GM15510 (cell line): ENCODE data around the gene LIPC.

Source experiments
- POLR2A ChIP-seq: IDR thresholded peaks from 3 replicates; pipeline ENCODE4 v1.6.1; 2011; ENCODE audit warnings: borderline replicate concordance; ENCODE audit not compliant: insufficient read length; ENCODE audit errors: extremely low read depth

LIPC gene

GRCh38 chr15:58528188-58528870 lies 96.5 kb downstream of the LIPC start:
- TF ChIP-seq POLR2A = no peak

DNA sequence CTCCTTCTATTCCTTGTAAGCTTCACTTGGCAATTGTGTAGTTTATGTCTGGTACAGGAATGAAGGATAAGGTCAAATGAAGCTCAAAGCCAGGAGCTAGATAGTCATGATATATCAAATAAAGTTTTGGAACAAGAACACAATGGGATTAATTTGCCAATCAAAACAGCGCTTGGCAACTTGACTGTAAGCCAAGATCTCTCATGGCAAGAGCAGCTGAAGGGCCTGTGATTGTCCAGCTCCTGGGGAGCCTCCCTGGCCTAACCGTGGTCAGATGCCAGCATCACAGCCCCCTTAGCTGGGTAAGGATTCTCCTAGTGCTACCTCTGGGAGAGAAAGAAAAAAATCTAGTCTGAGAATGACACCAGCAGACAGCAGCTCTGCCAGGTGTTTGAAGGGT lies 97.2 kb downstream of the LIPC start:
- TF ChIP-seq POLR2A = no peak

DNA sequence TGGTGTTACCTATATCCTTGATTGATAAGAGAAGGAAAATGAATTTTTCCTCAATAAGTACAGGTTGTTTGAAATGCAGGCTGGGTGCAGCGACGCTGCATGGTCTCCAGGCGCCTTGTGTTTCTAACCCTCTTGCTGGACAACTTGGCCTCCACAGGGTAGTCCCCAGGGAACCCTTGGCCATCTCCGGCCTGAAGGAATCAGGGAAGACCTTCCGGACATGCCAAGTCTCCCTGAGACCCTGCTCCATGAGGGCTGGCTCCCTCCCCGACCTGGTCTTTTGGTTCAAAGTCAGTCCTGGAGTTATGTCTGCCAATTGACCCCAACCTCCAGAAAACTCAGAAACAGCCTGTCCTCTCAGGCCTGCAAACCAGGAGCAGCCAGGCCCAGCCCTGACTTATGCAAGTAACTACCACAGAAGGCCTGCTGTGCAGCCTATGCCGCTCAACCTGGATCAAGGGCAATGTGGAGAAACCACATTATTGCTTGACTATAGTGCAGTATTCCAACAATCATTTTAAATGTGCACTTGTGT lies 98.3 kb downstream of the LIPC start:
- no peak for TF ChIP-seq POLR2A

GRCh38 chr15:58532126-58532525 lies 100.3 kb downstream of the LIPC start:
- no peak for TF ChIP-seq POLR2A

GRCh38 chr15:58534556-58534955 lies 102.8 kb downstream of the LIPC start:
- no peak for TF ChIP-seq POLR2A

GRCh38 chr15:58535337-58535736 lies 103.5 kb downstream of the LIPC start:
- no peak for TF ChIP-seq POLR2A

DNA sequence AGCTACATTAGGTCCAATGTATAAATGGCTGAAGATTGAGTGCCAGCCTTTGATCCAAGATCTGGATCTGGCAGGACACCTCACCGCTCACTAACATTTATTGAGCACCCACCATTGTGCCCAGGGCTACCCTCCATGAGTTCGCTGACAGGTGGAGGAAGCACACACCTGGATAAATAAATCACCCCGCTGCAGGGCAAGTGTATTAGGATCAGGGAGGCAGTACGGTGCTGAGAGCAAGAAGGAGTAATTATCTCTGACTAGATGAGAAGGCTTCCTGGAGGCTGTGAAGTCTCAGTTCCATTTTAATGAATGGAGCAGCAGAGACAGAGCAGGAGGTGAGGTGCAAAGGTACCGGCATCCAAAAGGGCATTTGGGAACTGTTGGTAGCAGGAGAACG lies 104.1 kb downstream of the LIPC start:
- no peak for TF ChIP-seq POLR2A

DNA sequence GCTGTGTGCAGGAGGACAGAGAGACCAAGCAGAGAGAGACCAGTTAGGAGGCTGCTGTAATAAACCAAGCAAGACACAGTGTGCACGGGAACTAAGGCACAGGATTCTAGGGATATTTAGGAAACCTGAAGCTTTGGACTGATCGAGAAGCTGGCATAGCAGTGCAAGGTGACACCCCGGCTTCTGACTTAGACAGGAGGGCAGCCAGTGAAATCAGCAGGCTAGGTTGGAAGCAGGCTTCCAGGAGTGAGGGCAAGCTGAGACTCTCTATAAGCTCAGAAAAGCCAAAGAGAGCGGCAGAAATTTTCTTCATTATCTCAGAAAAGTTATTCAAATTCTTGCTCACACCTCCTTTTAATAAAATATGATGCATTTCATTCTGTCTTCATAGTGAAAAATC lies 104.6 kb downstream of the LIPC start:
- no peak for TF ChIP-seq POLR2A

- no peak for TF ChIP-seq POLR2A
Measured at GRCh38 chr15:58537033-58537432, 105.2 kb downstream of the LIPC start.

GRCh38 chr15:58538225-58538727 lies 106.5 kb downstream of the LIPC start:
- no peak for TF ChIP-seq POLR2A

DNA sequence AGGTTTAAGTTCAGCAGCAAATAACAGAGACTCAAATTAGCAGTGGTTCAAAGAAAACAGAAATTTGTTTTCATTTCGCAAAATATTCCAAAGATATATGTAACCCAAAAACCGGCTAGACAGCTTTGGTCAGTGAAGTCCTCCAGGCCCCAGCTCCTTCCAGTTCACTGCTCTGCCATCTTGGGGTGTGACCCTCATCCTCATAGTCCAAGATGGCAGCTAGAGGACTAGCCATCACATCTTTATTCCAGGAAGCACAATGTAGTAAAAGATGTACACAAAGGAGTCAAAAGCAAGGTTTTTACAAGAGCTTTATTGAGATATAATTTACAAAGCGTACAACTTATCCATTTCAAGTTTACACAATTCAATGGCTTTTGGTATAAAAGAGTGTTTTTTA lies 107.1 kb downstream of the LIPC start:
- TF ChIP-seq POLR2A = no peak

GRCh38 chr15:58539548-58539947 lies 107.8 kb downstream of the LIPC start:
- no peak for TF ChIP-seq POLR2A

DNA sequence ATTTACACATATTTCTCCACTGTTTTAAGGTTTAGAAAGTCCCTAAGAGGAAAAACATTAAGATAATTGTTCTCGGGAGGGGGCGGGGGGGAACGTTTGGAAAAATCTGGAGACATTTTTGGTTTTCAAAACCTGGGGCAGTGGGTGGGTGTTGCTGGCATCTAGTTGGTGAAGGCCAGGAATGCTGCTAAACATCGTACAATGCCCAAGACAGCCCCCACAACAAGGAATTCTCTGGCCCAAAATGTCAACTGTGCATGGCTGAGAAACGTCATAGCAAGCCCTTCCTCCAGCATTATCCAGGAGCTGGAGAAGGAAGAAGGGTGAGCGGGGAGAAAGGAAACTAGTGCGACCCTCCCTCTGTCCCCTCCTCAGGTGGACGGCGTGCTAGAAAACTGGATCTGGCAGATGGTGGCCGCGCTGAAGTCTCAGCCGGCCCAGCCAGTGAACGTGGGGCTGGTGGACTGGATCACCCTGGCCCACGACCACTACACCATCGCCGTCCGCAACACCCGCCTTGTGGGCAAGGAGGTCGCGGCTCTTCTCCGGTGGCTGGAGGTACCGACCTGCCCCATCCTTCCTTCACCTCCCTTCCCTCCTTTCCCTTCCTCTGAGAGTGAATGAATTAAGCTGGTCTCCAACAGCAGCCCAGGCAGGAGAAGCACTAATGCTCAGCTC lies 109.8 kb downstream of the LIPC start:
- TF ChIP-seq POLR2A = no peak

- TF ChIP-seq POLR2A = no peak
Measured at GRCh38 chr15:58543664-58544335, 112.0 kb downstream of the LIPC start.

GRCh38 chr15:58544756-58545155 lies 113.0 kb downstream of the LIPC start:
- no peak for TF ChIP-seq POLR2A

DNA sequence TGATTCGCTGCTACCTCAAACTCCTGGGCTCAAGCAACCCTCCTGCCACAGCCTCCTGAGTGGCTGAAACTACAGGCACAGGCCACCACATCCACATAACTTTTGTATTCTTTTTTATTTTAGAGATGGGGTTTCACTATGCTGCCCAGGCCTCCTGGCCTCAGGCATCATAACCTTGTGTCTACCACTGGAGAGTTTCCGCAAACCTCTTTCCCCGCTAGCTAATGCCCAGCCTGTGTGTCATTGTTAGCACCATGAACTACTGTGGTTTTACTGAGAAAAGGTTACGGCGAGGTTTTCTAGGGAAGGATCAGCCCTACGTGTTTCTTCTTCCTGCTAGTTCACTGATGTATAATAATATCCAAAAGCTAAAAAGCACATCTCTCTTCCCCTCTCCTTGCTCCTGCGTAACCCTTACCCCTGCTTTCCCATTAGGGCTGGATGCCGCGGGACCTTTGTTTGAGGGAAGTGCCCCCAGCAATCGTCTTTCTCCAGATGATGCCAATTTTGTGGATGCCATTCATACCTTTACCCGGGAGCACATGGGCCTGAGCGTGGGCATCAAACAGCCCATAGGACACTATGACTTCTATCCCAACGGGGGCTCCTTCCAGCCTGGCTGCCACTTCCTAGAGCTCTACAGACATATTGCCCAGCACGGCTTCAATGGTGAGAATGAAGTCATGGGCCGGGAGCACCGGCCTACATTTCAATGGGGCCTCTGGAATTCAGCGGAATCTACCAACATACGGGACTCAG lies 113.7 kb downstream of the LIPC start:
- TF ChIP-seq POLR2A = no peak
